ENCODE results near the gene LONRF2.

LONRF2 gene

DNA sequence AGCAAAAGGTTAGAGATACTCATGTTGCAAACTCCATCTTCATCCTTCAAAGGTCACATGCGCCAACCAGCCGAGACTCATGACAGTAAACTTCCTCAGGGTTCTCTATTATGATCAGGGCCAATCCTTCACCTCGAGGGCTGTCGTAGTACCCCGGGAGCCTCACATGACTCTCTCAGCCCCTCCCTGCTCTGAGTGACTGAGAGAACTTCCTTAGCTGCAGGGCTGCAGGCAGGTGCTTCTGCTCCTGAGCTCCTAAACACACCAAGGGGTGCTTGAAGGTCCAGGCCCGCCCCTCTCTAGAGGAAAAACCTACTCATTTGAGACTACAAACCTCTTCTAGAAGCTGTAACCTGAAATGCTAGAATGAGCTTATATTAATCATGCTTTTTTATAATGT is 48.2 kb downstream of the LONRF2 start:
- no peak for DNase-seq

DNA sequence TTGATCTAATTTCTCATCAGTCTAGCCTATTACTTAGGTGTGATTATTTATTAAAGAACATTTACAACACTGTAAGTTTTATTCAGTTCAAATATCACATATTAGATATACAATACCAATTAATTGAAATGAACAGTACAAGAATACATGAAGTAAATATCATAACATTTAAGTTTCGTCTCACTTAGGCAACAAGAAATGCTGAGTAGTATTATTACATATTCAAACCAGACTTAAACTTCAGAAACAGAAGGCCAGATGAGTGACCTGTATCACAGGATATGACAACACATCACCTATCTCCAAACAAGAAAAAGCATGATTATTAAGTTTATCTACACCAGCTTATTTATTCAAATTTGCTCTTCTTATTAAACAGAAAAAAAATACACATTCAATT is 48.9 kb downstream of the LONRF2 start:
- no peak for DNase-seq

DNA sequence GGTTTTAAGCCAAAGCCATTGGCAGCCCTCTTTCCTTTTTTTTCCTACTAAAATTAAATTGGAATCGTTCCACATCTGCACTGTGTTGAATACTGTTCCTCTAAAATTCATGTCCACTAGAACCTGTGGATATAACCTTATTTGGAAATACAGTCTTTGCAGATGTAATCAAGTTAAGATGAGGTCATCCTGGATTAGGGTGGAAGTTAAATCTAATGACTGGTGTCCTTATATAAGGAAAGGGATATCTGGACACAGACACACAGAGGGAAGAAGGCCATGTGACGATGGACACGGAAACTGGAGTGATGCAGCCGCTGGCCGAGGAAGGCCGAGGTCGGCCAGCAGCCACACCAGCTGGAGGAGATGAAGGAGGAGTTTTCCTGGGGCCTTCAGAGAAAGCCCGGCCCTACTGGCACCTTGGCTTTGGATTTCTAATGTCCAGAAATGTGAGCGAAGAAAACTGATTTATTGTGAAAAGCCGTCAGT is 49.4 kb downstream of the LONRF2 start:
- DNase-seq, result no peak

DNA sequence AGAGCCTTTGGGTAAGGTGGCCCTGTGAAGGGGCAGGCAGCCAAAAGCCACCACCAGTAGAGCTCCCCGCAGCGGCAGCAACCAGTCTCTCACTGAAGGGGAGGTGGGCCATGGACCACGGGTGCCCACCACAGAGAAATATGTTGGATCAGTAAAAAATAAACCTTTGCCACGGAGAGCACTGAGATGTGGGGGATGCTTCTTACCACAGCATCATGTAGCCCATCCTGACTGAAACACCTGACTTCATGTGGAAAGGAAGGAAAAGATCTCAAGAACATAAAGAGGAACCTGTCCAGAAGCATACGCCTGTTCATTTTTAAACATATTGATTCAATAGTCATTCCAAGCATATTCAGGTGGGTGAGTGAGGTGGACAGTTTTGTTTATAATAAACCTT is 51.1 kb downstream of the LONRF2 start:
- no peak for DNase-seq

DNA sequence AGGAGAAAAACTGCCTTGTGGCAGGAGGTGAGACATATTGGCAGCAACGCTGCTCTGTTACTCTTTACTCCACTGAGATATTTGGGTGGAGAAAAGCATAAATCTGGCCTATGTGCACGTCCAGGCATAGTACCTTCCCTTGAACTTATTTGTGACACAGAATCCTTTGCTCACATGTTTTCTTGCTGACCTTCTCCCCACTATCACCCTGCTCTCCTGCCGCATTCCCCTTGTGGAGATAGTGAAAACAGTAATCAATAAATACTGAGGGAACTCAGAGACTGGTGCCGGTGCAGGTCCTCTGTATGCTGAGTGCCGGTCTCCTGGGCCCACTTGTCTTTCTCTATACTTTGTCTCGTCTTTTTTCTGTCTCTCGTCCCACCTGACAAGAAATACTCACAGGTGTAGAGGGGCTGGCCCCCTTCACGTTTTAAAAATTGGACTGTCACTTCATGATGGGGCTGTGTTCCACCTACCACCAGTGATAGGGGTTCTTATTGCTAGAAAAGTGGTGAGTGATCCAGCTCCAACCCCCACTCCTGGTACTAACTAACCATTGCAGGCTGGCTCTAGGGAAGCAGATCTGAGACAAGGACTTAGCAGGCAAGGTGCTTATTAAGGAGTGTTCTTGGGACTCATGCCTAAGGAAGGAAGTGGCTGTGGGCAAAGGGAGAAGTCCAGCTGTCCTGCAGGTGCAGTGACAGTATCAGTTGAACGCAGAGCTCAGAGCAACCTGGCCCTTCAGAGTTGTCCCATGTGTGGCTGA is 51.7 kb downstream of the LONRF2 start:
- no peak for DNase-seq

DNA sequence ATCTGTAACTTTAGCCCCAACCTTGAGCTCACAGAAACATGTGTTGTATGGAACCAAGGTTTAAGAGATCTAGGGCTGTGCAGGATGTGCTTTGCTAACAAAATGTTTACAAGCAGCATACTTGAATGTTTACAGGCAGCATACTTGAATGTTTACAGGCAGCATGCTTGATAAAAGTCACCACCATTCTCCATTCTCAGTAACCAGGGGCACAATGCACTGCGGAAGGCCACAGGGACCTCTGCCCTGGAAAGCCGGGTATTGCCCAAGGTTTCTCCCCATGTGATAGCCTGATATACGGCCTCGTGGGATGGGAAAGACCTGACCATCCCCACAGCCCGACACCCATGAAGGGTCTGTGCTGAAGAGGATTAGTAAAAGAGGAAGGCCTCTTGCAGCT is 52.4 kb downstream of the LONRF2 start:
- DNase-seq, result no peak

DNA sequence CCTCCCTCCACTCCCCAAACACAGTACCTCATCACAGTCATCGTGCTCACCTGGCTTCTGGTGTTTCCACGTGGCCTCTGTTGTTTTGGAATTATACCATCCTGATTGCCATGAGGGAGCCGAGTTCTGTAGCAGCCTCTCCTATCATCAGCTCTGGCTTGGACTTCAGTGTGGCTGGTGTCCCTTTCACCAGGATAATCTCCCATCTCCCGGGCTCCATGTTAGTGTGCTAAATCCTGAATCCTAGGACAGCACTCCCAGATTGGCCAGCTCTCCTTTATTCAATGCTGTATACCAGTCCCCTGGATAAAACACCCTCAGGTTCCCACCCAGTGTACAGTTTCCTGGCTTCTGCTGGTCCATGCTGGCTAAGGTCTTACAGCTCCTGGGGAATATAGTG is 53.3 kb downstream of the LONRF2 start:
- no peak for DNase-seq

DNA sequence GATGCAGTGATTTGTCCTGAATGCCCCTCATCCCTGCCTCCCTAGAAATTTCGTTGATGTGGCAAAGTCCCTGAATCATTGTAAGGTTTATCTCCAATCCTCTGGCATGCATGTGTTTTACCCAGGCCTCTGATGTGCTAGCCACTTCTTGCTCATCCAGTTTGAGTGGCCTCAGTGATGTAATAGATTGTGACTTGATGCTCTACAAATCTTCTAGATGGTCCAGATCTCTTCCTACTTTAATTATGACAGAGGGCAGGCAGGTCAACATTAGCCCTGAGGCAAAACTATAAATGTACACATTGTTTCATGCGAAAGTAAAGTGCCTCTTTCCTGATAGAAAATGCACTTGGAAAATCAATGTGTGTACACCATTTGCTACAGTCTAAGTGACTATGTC is 54.5 kb downstream of the LONRF2 start:
- DNase-seq, result no peak

DNA sequence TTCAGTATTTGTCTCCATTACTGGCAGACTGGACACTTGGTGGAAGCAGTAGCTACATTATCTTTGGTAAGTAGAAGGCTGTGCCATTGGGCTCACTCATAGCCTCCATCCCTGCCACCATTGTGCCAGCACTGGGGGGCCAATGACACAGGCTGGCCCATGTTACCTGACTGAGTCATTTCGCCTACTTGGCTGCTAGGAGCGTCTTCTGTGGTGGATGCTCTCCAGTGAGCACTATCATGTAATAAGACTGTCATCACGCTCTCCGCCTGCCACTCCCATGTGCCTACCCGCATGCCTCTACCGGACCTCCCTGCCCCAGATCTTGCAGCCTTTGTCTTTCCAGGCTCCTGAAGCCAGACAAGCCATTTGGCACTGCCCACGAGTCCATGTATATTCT is 56.2 kb downstream of the LONRF2 start:
- no peak for DNase-seq

DNA sequence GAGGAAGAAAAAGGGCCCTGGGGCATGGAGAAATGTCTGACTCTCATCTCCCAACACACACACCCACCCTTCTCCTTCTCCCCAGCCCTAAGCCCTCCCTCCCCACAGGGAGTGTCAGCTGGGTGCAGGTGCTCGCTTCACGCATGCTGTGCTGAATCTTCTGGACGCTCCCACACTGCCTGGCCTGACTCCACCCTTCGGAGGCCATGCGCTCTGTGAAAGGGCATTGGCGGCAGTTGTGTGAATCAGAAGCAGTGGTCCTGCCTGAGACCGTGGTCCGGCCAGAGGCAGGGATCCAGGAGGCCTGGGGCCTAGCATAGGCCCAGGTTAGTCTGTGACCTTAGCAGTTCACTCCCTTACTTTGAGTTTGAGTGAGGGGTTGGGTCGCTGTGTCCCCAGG is 57.1 kb downstream of the LONRF2 start:
- no peak for DNase-seq

DNA sequence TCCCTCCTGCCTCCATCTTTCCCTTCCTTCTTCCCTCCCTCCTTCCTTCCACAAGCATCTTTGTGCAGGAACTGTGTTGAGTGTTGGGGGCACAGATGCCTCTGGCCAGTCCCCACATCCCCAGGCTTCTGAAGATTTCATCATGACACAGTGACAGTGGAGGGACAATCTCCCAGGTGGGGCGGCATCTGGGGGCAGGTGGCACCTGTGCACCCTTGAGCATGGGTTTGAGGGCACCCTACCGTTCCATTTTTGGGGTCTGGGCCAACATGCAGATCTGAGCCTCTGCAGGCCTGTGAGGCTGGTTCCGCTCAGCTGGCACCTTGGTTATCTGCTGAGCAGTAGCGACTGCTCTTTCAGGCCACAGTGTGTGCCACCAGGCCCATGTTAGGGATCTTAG is 57.6 kb downstream of the LONRF2 start:
- DNase-seq, result no peak

DNA sequence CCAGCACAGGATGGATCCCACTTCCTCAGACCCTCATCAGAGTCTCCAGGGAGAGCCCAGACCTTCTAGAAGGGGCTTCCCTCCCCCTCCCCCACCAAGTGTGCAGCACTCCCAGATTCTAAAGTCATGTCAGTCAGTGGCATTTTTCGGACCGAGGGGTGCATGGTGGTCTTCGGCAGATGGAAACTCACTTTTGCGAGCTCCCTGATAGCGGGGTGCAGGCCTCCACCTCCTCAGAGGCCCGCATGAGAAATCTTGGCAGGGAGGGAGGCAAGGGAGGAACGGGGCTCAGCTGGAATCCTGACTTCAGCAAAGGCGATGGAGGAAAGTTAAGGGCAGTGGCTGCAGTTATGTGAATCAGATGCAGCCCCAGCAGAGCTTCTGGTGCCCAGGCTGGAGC is 58.2 kb downstream of the LONRF2 start:
- DNase-seq, result no peak

DNA sequence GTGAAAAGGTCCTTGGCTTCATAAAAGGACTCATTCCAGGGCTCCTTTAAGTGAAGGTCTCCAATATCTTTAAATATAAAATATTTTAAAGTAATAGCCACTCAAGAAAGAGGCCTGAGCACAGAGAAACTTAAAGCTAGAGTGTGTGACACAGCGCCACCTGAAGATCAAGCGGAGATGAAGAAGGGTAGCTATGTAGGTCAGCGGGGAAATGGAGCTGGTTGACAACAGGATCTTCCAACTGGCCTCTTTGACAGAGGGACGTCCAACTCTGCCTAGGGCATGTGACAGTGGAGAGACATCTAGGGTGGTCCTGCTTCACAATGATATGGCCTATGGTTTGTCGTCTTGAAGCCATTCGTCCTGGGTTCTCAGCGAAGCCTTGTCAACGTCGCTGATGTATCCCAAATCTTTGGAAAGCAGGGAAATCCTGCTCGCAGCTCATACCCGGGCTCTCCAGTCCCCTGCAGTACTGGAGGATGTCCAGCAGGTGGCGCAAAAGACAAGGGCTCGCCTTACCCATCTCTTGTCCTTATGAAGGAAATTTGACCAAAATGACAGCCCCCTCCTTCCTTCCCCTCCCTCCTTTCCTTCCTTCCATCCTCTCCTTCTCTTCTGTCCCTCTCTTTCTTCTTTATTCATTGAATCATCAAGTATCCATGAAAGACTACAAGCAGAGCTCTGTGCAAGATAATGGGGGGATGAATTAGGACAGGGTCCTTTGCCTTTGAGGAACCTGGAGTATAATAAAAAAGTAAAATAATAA is 59.6 kb downstream of the LONRF2 start:
- peak in 1 of 2 experiments; percentile 3 for DNase-seq

DNA sequence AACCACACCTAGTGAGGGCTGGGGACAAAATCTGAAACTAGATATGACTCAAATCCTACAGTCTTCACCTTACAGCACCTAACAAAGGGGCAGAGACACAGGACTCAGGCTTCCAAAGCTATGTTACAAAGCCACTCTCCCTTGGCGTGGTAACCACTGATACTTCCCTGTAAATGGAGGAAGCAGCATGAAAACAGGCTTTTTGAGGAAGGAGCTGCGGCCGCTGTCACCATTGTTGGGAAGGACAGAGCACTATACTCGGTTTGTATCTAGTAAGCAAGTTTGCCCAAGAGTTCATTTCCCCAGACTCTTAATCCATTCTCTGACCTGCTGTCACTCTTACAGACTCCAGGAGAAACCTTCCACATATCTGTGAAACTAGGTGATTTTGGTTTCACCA is 60.3 kb downstream of the LONRF2 start:
- DNase-seq, result no peak

DNA sequence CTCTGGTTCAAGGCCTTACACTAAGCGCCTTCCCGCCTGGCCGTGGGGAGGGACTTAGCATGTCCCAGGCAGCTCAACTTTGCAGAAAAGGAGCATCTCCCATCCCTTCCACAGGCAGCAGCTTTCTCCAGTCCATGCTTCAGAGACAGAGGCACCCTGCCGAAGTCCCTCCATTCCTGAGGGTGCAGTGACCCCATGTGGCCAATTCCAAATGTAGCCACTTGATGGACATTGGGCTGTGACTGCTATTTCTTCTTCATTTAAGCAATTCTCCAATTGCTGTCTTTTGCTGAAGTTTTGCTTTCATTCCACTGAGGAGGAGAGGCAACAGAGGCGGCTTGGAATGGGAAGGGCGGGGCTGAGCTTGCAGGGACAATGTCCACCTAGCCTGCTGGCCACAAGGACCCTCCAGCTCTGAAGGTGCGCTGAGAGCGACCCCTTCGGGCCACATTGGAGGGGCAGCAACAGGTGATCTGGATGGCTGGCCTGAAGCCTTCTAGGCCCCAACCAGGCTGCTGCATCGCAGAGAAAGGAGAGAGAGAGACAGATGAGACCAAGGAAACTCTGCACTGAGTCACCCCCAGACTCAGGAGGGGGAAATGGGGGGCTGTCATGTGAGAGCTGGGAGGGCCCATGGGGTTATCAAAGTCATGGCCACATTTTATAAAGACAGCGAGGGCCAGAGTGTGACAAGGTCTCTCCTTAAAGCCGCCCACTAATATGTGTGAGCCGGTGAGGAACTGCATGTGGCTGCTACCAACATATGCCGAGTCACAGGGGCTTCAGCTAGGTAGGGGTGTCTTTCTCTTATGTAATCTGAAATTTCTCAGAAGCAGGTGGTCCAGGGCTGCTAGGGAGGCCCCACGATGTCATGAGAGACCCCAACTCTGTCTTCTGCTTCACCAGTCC is 61.3 kb downstream of the LONRF2 start:
- DNase-seq, result no peak

DNA sequence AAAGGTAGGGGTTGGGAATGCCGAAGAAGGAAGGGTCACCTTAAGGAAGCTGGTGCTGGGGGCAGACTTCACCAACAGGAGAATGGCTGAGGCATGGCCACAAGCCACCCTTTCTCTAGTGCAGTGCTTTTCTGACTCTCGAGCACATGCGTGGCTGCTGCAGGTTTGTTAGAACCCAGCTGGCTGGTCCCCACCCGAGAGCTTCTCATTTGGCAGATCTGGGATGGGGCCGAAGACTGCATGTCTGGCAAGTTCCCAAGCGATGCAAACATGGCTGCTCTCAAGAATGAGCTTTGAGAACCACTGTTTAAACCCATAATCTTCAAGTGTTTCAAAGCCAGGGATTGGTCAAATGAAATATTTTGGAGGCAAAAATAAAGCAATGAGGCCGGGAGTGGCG is 63.2 kb downstream of the LONRF2 start:
- DNase-seq, result no peak

DNA sequence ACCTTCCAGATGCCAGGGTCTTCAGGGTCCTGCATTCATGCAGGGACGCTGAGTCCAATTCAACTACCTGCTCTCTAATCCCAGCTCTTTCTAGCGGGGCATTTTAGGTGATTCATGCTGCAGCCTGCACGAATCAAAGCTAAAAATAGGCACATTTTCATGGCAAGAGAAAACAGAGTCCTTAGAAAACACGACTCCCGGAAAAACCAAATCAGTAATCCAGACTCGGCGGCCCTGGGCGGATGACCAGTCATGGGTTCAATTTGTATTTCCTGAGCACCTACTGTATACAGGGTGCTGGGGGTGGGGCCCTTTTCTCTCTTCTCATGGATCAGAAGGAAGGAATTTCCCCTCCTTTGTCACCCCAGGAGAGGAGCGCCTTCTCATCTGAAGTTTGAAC is 64.4 kb downstream of the LONRF2 start:
- DNase-seq, result no peak

DNA sequence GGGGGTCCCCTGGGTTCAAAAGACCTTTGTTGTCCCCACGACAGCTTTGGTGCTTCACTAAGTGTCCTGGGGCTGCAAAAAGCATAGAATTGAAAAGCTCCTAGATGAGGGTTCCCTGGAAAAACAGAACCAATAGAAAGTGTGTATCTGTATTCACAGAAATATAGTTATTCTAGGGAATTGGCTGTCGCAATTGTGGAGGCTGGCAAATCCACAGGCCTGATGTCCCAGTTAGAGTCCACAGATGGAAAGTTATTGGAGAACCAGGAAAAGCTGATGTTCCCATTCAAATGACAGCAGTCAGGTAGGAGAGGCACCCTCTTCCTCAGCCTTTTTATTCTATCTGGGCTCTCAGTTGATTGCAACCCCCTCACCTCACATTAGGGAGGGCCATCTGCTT is 65.5 kb downstream of the LONRF2 start:
- DNase-seq, result no peak

DNA sequence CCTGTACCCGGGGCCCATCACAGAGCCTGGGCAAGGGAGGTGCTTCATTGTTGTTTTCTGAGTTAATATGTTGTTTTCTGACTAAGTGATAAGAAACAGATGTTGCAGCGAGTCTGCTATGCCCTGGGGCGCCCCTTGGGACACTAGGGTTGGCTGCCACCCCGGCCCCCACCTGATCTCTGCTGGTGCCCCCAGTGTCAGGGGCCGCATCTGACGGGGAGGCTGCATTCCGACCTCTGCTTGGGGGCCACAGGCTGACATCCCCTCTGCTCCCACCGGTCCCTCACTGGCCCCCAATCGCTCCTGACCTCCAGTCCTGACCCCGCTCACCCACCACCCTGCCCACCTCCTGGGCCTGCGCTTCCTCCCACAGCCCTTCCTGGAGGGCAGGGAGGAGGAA is 65.9 kb downstream of the LONRF2 start:
- DNase-seq, result no peak

DNA sequence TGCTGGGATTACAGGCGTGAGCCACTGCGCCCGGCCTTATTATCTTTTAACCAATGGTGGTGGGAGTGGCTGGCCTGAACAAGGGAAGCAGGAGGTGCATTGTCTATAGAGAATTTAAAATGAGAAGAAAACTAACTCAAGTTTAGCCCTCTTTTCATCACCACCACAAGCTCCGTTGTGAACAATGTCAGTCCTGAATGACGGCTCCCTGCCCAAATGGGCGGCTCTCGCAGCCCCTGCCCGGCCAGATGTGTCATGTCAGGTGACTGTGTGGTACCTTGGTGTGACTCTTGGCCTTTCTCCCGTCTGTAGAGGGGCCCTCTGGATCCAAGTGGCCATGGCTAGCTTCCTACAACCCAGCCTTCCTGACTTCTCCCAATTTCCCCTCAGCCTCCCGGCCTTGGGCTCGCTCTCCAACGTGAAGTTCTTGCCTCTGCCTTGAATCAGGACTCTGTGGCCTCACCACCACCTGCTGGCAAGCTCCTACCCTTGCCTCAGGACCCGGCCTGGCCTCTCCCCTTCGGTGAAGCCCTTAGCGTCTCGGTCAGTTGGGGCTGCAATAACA is 67.6 kb downstream of the LONRF2 start:
- DNase-seq, result no peak

DNA sequence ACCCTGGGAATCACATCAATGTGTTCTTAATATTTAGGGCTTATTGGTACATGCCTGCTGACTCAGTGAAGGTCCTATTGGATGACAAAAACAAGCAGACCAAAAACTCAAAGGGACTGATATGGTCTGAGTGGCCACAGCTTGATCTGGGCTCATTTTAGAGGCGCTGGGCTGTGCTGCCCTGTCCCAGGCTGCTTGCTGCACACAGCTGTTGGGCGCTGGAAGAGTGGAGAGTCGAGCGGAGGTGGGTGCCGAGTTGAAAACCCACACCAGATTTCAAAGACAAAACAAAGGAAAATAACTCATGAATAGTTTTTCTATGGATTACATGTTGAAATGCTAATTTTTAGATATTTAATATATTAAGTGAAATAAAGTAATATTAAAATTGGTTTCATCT is 68.5 kb downstream of the LONRF2 start:
- DNase-seq, result no peak

DNA sequence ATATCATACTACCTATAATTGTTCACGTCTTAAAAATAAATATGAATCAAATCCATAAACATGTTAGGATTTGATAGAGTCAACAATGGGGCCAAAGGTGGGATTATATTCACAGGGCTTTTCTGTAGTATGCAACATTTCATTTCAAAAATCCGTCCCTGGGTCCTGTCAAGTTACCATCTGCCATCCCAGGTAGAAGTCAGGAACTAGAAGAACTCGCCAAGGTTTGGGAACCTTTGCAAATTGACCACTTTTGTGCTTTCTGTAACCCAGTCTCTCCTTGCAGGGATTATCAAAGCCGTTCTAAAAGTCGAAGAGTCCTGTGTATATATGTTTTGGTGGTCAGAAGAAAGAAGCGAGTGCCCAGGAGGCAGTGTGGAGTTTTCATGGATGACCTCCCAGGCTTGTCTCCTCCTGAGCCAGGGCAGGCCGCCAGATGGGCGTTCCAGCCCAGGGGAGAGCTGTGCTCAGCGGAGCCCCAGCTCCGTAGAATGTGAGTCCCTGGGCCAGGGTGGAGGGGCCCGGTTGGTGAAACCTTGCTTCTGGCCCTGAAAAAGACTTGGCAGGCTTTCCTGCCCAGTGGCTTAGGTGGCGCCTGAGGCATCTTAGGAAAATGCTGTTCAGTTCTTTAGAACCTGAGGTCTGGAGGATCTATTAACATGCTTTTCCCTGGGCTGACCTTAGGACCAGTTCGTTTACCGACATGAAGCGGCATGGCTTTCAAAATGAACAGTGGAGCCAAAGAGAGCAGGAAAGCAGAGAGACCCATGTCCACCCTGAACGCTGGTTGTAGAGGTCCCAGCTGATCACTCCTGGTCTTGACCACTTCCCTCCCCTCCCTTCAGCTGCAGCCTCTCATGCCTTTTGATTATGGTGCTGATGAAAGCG is 69.2 kb downstream of the LONRF2 start:
- DNase-seq, result no peak

Measured in NCI-H187 (cell line).